ENCODE data around the gene SOX8.

- TF ChIP-seq CTCF (conservative IDR thresholded peaks at IDR 0.05) (no peak), EZH2 (IDR thresholded peaks at IDR 0.05; ENCODE audit: low read depth) (no peak)
These were observed 11.2 kb upstream of the SOX8 start for GRCh38 chr16:970386-970765.

All from PC-9 (cell line).